ENCODE results near the gene ZCCHC14.
"Not testable (repeated sequence)": the region's sequence is repeated elsewhere in the genome, so short reads cannot be mapped to it uniquely, and the experiment has no call there.

ZCCHC14 gene

DNA sequence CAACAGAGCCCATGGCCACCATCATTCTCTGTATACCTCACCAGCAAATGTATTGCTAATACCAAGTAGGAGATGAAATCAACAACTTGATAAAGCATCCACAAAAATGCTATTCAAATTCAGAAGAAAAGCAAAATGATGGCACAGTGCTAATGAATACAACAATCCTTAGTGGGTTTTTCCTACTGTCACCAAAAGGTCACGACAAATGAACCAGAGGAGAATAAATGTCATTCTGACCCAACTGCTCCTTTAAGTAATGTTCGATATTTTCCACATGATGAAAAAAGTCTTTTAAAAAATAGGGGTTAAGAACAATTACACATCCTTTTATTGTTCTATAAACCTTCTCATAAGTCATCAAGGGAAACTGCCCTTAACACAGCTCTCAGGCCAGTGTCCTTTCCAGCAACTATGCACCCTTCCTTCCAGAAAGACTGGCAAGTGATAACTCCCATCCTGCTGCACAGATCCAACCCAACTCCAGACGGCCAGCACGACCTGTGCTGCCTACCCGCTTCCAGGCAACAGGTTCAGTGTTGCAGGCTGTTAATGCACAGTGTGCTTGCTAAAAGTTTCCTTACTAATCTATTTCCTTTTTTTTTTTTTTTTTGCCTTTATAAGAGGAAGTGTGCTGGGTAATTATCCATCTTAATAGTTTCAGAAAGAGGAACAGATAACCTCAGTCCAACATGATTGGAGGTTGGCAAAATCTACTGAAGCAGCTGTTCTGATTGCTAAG lies 124.6 kb downstream of the ZCCHC14 start:
- no peaks in the 10 kb centered on the region for H3K36me3 Mint-ChIP-seq (ENCODE audit: low read depth)
- peaks cover 20% of the 10 kb centered on the region for H3K4me1 Mint-ChIP-seq (ENCODE audit: low read depth)
- no peak overlapping the region for H3K27ac Mint-ChIP-seq
- H3K4me3 Mint-ChIP-seq = no peak overlapping the region
- H3K9me3 Mint-ChIP-seq = no peaks in the 10 kb centered on the region
- H3K27me3 Mint-ChIP-seq (ENCODE audit: low read depth) = no peaks in the 10 kb centered on the region

DNA sequence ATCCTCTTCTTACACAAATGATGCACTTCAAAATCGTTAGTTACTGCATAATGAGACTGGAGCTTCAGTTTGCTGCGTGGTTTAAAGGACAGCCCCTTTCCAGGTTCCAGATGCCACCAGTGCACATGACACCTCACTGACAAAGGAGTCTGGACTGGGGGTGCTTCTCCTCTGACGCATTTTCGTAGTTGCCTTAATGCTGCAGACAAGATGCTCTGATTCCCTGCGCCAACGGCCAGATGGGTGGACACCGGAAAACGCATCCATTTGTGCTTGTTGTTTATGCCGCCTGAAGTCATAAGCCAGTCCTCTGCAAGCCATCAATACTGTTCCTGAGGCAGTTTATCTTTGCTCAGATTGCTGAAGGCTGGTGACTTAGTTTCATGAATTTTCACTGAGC lies 125.3 kb downstream of the ZCCHC14 start:
- Mint-ChIP-seq H3K36me3 (ENCODE audit: low read depth) (no peaks in the 10 kb centered on the region), H3K27me3 (ENCODE audit: low read depth) (no peaks in the 10 kb centered on the region), H3K9me3 (no peaks in the 10 kb centered on the region), H3K27ac (no peak overlapping the region), H3K4me3 (no peak overlapping the region), H3K4me1 (ENCODE audit: low read depth) (peaks cover 20% of the 10 kb centered on the region)

GRCh38 chr16:87366930-87367329 lies 125.9 kb downstream of the ZCCHC14 start:
- no peaks in the 10 kb centered on the region for H3K36me3 Mint-ChIP-seq (ENCODE audit: low read depth)
- H3K4me3 Mint-ChIP-seq = no peak overlapping the region
- no peaks in the 10 kb centered on the region for H3K27me3 Mint-ChIP-seq (ENCODE audit: low read depth)
- no peak overlapping the region for H3K27ac Mint-ChIP-seq
- no peaks in the 10 kb centered on the region for H3K9me3 Mint-ChIP-seq
- peaks cover 20% of the 10 kb centered on the region for H3K4me1 Mint-ChIP-seq (ENCODE audit: low read depth)

DNA sequence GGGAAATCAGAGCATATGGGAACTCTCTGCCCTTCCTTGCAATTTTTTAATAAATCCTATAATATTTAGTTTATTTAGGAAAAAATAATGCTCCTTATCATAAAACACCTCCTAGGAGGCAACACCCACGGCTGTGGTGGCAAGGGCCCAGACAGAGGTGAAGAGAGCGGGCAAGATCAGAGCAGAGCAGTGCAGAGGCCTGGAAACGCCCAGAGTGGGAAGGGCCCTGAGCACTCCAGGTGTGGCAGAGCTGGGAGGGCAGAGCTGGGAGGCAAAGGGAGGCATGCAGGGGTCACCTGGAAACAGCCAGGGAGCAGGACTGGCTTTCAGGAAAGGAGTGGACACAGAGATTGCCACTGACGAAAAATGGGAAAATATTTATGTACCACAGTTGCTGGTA lies 126.5 kb downstream of the ZCCHC14 start:
- H3K9me3 Mint-ChIP-seq = no peaks in the 10 kb centered on the region
- no peak overlapping the region for H3K4me3 Mint-ChIP-seq
- H3K4me1 Mint-ChIP-seq (ENCODE audit: low read depth) = peaks cover 16% of the 10 kb centered on the region
- H3K27ac Mint-ChIP-seq = no peak overlapping the region
- no peaks in the 10 kb centered on the region for H3K36me3 Mint-ChIP-seq (ENCODE audit: low read depth)
- no peaks in the 10 kb centered on the region for H3K27me3 Mint-ChIP-seq (ENCODE audit: low read depth)

DNA sequence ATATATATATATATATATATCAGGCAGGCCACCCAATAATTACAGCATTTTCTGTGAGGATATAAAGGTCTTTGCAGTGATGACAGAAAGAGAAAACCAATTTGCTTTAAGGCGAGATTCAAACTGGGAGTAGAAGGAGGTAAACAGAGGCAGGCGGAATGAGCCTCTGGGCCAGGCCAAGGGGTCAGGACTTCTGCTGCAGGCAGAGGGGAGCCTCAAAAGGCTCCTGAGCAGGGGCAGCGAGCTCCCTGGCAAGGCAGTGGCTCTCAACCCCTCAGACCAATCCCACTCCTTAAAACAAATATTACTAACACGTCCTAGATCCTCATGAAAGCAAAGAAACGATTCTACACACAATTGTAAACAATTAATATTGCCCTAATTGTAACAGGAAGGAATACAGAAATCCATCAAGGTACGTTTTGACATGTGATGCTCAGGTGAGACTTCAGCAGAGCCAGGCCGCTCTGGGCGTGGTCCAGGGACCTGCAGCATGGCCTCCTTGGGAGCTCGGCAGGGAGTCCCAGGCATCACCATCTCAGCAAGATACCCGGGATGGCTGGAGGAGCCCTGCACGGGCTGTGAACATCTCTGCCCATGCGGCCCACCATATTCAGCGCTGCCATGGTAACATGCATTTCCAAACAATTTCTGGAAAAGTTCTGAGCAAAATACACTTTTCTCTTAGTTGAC lies 127.7 kb downstream of the ZCCHC14 start:
- H3K27me3 Mint-ChIP-seq (ENCODE audit: low read depth) = no peaks in the 10 kb centered on the region
- H3K4me1 Mint-ChIP-seq (ENCODE audit: low read depth) = peaks cover 14% of the 10 kb centered on the region
- H3K4me3 Mint-ChIP-seq = no peak overlapping the region
- no peak overlapping the region for H3K27ac Mint-ChIP-seq
- no peaks in the 10 kb centered on the region for H3K9me3 Mint-ChIP-seq
- peaks cover 1% of the 10 kb centered on the region for H3K36me3 Mint-ChIP-seq (ENCODE audit: low read depth)

DNA sequence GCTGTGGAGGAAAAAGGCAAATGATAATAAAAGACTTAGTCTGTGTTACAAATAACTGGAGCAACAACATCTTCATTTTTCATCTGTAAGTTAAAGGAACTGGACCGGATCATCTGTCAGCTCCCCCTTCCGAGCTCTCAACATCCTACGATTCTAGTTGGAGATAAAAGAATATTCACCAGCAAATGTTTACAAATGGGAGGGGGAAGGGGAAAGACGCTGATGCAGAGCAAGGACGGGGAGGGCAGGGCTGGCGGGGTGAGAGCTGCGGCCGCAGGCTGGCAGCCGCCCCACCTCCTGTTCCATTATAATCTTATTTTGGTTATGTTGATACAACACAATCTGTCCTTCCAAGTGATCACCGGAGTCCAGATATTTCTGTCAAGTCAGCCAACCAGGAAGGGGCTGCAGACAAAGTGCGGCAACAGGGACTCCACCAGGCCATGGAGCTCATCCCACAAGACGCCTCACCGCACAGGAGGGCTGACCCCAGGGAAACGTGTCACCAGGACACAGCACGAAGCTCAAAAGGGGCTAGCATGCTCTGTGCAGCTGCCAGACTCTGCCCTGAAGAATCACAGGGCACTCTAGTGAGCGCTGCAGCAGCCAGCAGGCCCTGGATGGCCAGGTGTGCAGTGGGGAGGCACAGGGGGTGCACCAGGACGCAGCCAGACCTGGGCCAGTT lies 128.9 kb downstream of the ZCCHC14 start:
- Mint-ChIP-seq H3K27ac (peak overlapping the region; percentile 74), H3K36me3 (ENCODE audit: low read depth) (peaks cover 8% of the 10 kb centered on the region)

DNA sequence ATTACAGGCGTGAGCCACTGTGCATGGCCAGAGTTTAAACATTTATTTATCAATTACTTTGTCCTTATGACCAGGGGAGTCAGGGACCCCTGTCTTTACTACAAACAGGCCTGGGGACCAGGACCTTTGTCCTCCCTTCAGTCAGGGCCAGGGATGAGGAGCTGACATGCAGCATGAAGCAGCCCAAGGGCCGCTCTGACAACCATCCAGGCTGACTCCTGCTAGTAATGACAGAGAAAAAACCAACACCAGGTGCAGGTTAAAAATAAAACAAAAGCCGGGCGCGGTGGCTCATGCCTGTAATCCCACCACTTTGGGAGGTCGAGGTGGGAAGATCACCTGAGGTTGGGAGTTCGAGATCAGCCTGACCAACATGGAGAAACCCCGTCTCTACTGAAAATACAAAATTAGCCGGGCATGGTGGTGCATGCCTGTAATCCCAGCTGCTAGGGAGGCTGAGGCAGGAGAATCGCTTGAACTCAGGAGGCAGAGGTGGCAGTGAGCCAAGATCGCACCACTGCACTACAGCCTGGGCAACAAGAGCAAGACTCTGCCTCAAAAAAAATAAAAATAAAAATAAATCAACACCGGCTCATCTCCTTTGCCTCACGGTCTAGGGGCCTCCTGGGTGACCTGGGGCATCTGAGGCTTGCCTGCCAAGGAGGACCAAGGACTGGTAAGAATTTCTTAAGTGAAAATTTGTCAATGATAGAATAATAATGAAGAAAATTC lies 129.8 kb downstream of the ZCCHC14 start:
- not testable (repeated sequence) for H3K27me3 Mint-ChIP-seq (ENCODE audit: low read depth); H3K4me3 Mint-ChIP-seq; H3K27ac Mint-ChIP-seq; H3K9me3 Mint-ChIP-seq
- H3K4me1 Mint-ChIP-seq (ENCODE audit: low read depth) = peaks cover 17% of the 10 kb centered on the region
- peaks cover 11% of the 10 kb centered on the region for H3K36me3 Mint-ChIP-seq (ENCODE audit: low read depth)

More for the DNA sequence above, 128.9 kb downstream of the ZCCHC14 start:
- Mint-ChIP-seq H3K4me1 (ENCODE audit: low read depth) (peaks cover 19% of the 10 kb centered on the region), H3K27me3 (ENCODE audit: low read depth) (no peaks in the 10 kb centered on the region), H3K4me3 (peak overlapping the region; percentile 42), H3K9me3 (no peaks in the 10 kb centered on the region)

DNA sequence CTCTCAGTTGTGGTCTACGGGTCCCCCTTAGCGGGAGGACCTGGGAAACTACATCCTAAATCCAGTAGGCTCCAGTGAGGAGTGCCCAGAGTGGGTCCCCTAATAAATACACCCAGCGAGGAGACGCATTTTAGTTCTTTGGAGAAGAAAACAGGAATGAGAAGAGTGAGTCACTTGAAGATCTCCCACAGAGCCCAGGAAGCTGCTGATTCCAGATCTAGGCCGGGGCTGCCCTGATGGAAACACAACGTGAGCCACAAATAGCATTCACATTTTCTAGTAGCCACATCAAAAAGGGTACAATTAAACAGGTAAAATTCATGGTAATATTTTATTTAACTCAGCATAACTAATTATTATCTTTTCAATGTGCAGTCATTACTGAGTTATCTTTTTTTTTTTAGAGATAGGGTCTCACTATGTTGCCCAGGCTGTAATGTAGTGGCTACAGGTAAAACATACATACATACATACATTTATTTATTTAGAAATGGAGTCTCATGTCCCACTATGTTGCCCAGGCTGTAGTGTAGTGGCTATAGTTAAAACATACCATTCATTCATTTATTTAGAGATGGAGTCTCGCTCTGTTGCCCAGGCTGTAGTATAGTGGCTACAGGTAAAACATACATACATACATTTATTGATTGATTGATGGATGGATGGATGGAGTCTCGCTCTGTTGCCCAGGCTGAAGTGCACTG lies 130.8 kb downstream of the ZCCHC14 start:
- peaks cover 17% of the 10 kb centered on the region for H3K4me1 Mint-ChIP-seq (ENCODE audit: low read depth)
- no peaks in the 10 kb centered on the region for H3K27me3 Mint-ChIP-seq (ENCODE audit: low read depth)
- H3K27ac Mint-ChIP-seq = no peak overlapping the region
- no peak overlapping the region for H3K4me3 Mint-ChIP-seq
- no peaks in the 10 kb centered on the region for H3K9me3 Mint-ChIP-seq
- peaks cover 12% of the 10 kb centered on the region for H3K36me3 Mint-ChIP-seq (ENCODE audit: low read depth)

- Mint-ChIP-seq H3K9me3 (no peaks in the 10 kb centered on the region), H3K4me1 (ENCODE audit: low read depth) (peaks cover 17% of the 10 kb centered on the region), H3K36me3 (ENCODE audit: low read depth) (peaks cover 12% of the 10 kb centered on the region), H3K27ac (peak overlapping the region; percentile 31), H3K4me3 (no peak overlapping the region), H3K27me3 (ENCODE audit: low read depth) (no peaks in the 10 kb centered on the region)
Observed at GRCh38 chr16:87360862-87361610, 131.8 kb downstream of the ZCCHC14 start.

GRCh38 chr16:87359121-87359520 lies 133.7 kb downstream of the ZCCHC14 start:
- Mint-ChIP-seq H3K4me3 (no peak overlapping the region), H3K27me3 (ENCODE audit: low read depth) (no peaks in the 10 kb centered on the region), H3K27ac (no peak overlapping the region), H3K4me1 (ENCODE audit: low read depth) (peaks cover 7% of the 10 kb centered on the region), H3K36me3 (ENCODE audit: low read depth) (peaks cover 12% of the 10 kb centered on the region), H3K9me3 (no peaks in the 10 kb centered on the region)

GRCh38 chr16:87358696-87359095 lies 134.1 kb downstream of the ZCCHC14 start:
- H3K4me3 Mint-ChIP-seq = no peak overlapping the region
- peaks cover 12% of the 10 kb centered on the region for H3K36me3 Mint-ChIP-seq (ENCODE audit: low read depth)
- no peaks in the 10 kb centered on the region for H3K27me3 Mint-ChIP-seq (ENCODE audit: low read depth)
- H3K27ac Mint-ChIP-seq = no peak overlapping the region
- no peaks in the 10 kb centered on the region for H3K9me3 Mint-ChIP-seq
- H3K4me1 Mint-ChIP-seq (ENCODE audit: low read depth) = peaks cover 7% of the 10 kb centered on the region

GRCh38 chr16:87358250-87358649 lies 134.6 kb downstream of the ZCCHC14 start:
- no peaks in the 10 kb centered on the region for H3K9me3 Mint-ChIP-seq
- H3K27ac Mint-ChIP-seq = no peak overlapping the region
- peaks cover 5% of the 10 kb centered on the region for H3K4me1 Mint-ChIP-seq (ENCODE audit: low read depth)
- H3K4me3 Mint-ChIP-seq = no peak overlapping the region
- peaks cover 12% of the 10 kb centered on the region for H3K36me3 Mint-ChIP-seq (ENCODE audit: low read depth)
- H3K27me3 Mint-ChIP-seq (ENCODE audit: low read depth) = no peaks in the 10 kb centered on the region

DNA sequence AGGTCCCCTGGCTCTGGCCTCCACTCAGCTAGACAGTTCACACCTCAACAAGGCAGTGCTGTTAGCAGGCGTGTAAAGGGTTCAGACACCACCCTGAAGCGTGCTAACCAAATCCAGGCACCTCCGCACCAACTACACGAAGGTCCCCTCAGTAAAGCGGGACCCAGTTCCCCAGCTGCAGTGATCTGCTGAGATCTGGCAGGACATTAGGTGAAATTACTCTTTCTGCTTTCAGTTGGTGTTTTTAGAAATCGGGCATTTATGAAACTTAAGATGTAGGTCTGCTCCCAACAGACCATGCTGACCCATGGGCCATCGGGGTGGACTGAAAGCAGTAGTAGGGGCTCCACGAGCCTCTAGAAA lies 136.4 kb downstream of the ZCCHC14 start:
- Mint-ChIP-seq H3K4me1 (ENCODE audit: low read depth) (peaks cover 5% of the 10 kb centered on the region), H3K4me3 (no peak overlapping the region), H3K27me3 (ENCODE audit: low read depth) (no peaks in the 10 kb centered on the region), H3K36me3 (ENCODE audit: low read depth) (peaks cover 12% of the 10 kb centered on the region), H3K9me3 (no peaks in the 10 kb centered on the region), H3K27ac (no peak overlapping the region)
